ENCODE data around the gene PRF1. TPM values are rescaled to one million over a fixed set of nuclear protein-coding genes. Genes with fewer than 3 reads are reported as not detected.
A peak's percentile ranks its signal among the peaks of the same experiment; 100 is the strongest.

PRF1 gene
- total RNA-seq, 1 experiment from 2014 or later = 6.4 TPM

GRCh38 chr10:70558871-70559810 lies 43.4 kb downstream of the PRF1 start (continued):
- no peak for TF ChIP-seq EGR1 (IDR thresholded peaks at IDR 0.05; ENCODE audit: low read depth)
- no peak for TF ChIP-seq ZFX (IDR thresholded peaks at IDR 0.05)
- TF ChIP-seq RAD21 (IDR thresholded peaks at IDR 0.05; ENCODE audit: low read depth) = peak; percentile 73

- intact Hi-C loops (cut with micrococcal nuclease) = loop anchor here (2.0 to 5.0 kb wide), 2 partner anchors 114 to 323 kb away; partner anchors contain the start of gene ADAMTS14
- H3K79me2 ChIP-seq (ENCODE audit: insufficient read depth, low read length) = peaks cover 11% of the 10 kb centered on the region; the same call in 1 of the 2 replicates
These were observed 44.2 kb downstream of the PRF1 start for GRCh38 chr10:70558295-70558694.

More at GRCh38 chr10:70558295-70558694, 44.2 kb downstream of the PRF1 start:
- no peak for TF ChIP-seq YY1 (IDR thresholded peaks at IDR 0.05; ENCODE audit: extremely low read depth, insufficient replicate concordance, low read depth, low read length)
- no peak for TF ChIP-seq ATF3 (IDR thresholded peaks at IDR 0.05)
- no peak for TF ChIP-seq RAD21 (IDR thresholded peaks at IDR 0.05; ENCODE audit: low read depth)
- no peak for TF ChIP-seq ZNF274 (IDR thresholded peaks at IDR 0.05; ENCODE audit: low read depth, low read length)
- no peak for TF ChIP-seq ELF1 (IDR thresholded peaks at IDR 0.05; ENCODE audit: borderline replicate concordance, low read depth)
- TF ChIP-seq SIN3A (IDR thresholded peaks at IDR 0.05; ENCODE audit: low read depth) = no peak
- TF ChIP-seq CEBPB (IDR thresholded peaks at IDR 0.05; ENCODE audit: low read depth) = no peak
- TF ChIP-seq EZH2phosphoT487 (IDR thresholded peaks at IDR 0.05; ENCODE audit: borderline replicate concordance) = no peak
- no peak for TF ChIP-seq EGR1 (IDR thresholded peaks at IDR 0.05; ENCODE audit: low read depth)
- no TSS peak for BruUV-seq (replicated peaks)
- H2AFZ ChIP-seq (ENCODE audit: low read depth, low read length, poor library complexity, severe bottlenecking) = no peak overlapping the region
- ATAC-seq (no peak), DNase-seq (ENCODE audit: low read depth, low spot score) (no peak)
- peaks cover 19 to 90% of the 10 kb centered on the region in 2 experiments for H3K4me1 ChIP-seq (ENCODE audit: control insufficient read depth in 1 of 2, insufficient read depth in 2 of 2, low read length in 2 of 2)
- H3K27me3 ChIP-seq (ENCODE audit: insufficient read depth, low read length) = no peaks in the 10 kb centered on the region
- H4K20me1 ChIP-seq (ENCODE audit: insufficient read depth) = no peaks in the 10 kb centered on the region
- H3K4me3 ChIP-seq (replicated peaks in 1 of 2; ENCODE audit: low read depth in 1 of 2, low read length in 2 of 2) = no peak overlapping the region
- H3K9ac ChIP-seq (ENCODE audit: low read length) = peak overlapping the region; percentile 57; the same call in 1 of the 2 replicates
- no peaks in the 10 kb centered on the region for H3K9me2 ChIP-seq (ENCODE audit: insufficient read depth)
- ChIA-PET CTCF (interaction anchor here (1.0 to 1.3 kb wide), 9 partner anchors 9 to 202 kb away, joined by 3 to 9 read pairs (median 4); no protein-coding TSS in a partner anchor), POLR2A (no interaction called here), RAD21 (ENCODE audit: low non-redundant PET in 1 of 2, low total read pairs in 2 of 2, uncharacterized antibody in 2 of 2, unreplicated experiment in 2 of 2) (interaction anchor here in 1 of 2 experiments (1.4 kb wide), 1 partner anchor 20 kb away, joined by 3 read pairs; no protein-coding TSS in a partner anchor)
- H3K27ac ChIP-seq (ENCODE audit: low read depth, low read length) = peak overlapping the region; percentile 52
- H3K36me3 ChIP-seq (ENCODE audit: control insufficient read depth in 1 of 2, insufficient read depth in 2 of 2, low read length in 2 of 2) = peaks cover 0 to 3% of the 10 kb centered on the region in 2 experiments; a peak in 1 of 4 replicates
- H3K9me3 ChIP-seq (ENCODE audit: control insufficient read depth in 1 of 2, insufficient read depth in 1 of 2, low read depth in 1 of 2, low read length in 2 of 2) = no peaks in the 10 kb centered on the region
- peak overlapping the region; percentile 79 for H3K4me2 ChIP-seq (ENCODE audit: low read length)
